HG02642 (cell line): ENCODE measurements around the gene SAMD5.

ENCODE experiments used
- ATAC-seq: cut with Tn5 transposase; IDR thresholded peaks from one replicate; pipeline ENCODE4 v1.9.1; 2021; ENCODE audit warnings: mild to moderate bottlenecking; ENCODE audit not compliant: unreplicated experiment, poor library complexity

Gene SAMD5

DNA sequence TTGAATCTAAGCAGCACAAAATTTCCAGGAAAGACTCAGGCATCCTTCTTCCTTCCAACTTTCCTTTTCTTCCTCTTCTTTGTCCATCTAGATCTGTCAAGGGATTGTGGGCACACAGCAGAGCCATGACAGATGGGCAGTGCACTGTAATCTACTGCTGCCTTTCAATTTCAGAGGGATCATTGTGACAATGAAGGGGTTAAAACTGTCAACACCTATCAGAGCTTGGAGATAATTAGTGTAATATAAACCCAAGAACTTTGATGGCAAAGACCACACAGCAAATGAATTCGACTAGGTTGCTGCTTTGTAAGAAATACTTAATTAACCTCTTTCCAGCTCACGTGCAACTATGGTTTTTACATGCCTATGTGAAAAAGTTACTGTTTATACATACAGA is 55.0 kb downstream of the SAMD5 start:
- no peak for ATAC-seq

- ATAC-seq: no peak
Measured at GRCh38 chr6:147564556-147564955, 56.1 kb downstream of the SAMD5 start.

DNA sequence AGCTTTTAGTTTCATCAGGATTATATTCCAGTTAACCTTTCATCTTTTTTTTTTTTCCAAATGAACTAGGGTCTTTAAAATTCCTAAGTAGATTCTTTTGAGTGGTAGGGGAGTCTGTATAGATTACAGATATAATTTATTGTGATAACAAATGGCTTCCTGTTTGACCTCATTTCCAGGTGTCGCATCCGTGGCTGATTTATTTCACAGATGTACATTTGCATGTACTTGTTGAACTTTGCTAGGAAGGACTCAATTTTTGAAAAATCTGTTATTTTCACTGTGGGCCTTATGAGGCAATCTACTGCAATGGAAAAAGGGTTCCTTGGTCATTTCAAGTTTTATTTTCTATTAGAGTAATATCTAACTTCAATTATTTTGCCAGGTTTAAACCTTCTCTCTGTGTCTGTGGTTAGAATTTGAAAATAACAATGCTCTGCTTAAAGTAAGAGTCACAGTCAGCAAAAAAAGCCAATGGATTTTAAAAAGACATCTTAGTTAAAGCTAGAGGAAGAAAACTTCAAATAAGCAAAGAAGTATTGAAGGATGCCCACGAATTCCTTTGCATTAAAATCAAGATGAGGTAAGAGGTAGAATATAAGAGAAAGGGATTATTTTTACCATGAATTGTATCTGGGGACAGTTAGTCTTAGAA is 57.9 kb downstream of the SAMD5 start:
- ATAC-seq: no peak

GRCh38 chr6:147567141-147567805 is 58.8 kb downstream of the SAMD5 start:
- ATAC-seq: no peak

DNA sequence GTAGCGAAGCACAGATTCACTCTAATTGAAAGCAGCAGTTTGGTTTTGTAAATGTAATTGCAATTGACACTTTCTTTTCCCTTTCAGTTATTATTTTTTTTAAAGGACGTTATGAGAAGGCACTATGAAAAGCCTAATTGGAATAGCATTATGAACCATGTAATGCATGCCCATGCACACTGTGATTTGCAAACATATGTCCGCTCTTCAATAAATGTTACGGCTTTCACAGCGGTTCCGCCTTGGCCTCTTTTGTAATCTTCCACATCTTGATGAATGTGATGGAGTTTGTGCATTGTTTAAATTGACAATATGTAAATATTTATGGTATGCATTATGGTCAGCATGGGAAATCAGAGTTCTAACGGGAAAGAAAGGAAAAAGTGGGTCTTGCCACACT is 61.3 kb downstream of the SAMD5 start:
- ATAC-seq: no peak

GRCh38 chr6:147570681-147571080 is 62.2 kb downstream of the SAMD5 start:
- ATAC-seq: no peak

DNA sequence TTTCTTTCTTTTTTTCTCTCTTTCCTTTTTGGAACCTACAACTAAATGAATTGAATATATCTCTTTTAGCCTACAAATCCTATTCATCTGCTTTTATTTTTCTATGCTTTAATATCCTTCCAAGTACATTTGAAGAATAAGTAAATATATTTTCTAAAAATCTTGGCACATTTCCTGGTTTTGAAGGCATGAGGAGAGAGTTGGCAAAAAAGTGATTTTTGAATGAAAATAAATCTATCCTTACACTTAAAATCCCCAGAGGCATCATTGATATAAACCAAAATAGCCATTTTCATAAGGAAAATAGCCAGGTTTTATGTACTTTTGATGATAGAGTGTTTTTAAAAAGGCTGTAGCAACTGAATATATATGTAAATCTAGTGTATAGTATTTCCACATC is 69.0 kb downstream of the SAMD5 start:
- ATAC-seq: no peak

GRCh38 chr6:147578159-147578558 is 69.7 kb downstream of the SAMD5 start:
- no peak for ATAC-seq

- ATAC-seq: no peak
Measured at GRCh38 chr6:147578883-147579282, 70.4 kb downstream of the SAMD5 start.

GRCh38 chr6:147579667-147580066 is 71.2 kb downstream of the SAMD5 start:
- ATAC-seq: no peak

DNA sequence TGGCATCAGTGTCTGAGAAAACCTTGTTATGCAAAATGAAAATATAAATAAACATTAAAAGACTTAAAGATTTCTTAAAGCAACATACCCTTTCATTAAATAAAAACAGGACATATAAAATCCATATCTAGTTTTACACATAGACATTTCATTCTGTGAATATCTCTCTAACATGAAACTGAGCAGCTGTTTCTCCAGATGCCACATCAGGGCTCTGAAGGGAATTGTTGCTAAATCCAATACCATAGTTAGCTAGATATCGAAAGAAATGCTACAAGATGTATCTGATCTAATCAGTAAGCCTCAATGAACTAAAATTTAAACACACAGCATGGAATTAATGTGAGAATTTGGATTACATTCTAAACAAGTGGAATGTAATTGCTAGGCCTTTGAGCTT is 74.5 kb downstream of the SAMD5 start:
- ATAC-seq: no peak

GRCh38 chr6:147585256-147585655 is 76.8 kb downstream of the SAMD5 start:
- ATAC-seq: no peak

DNA sequence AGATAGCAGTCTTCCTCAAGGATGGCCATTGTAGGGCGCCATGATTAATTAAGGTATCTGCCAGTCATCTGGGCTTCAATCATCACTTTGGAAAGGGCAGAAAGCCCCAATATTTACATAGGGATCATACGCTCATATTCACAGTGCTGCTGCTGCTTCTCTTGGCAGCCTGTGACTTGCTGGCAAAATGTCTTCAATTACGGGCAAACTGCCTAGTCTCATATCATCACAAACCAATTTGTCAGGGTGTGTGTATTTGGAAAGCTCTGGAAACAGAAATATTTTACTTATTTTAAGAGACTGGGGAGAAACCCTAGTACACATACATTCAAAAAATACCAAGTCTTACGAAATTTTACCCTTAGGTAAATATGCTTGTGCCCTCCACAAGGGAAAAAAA is 77.6 kb downstream of the SAMD5 start:
- no peak for ATAC-seq

DNA sequence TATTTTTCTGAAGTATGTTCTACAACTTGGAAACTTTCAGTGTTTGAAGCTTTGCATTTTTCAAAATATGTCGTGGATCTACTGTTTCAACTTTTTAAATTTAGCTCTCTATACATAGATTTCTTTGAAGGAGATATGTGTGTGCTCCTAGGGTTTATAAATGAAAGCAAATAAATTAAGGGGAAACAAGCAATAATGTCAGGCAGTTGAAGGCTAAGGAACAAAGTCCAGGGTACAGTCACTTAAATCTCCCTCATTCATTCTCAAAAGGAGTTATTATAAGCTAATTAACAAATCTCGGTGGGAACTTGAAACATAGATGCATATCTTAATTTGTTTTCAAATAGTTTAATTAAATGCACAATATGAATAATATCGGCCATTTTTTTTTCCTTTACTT is 79.4 kb downstream of the SAMD5 start:
- no peak for ATAC-seq

GRCh38 chr6:147588469-147588868 is 80.0 kb downstream of the SAMD5 start:
- ATAC-seq: no peak

- ATAC-seq: no peak
Measured at GRCh38 chr6:147589739-147590250, 81.3 kb downstream of the SAMD5 start.

GRCh38 chr6:147595961-147596360 is 87.5 kb downstream of the SAMD5 start:
- ATAC-seq: no peak

DNA sequence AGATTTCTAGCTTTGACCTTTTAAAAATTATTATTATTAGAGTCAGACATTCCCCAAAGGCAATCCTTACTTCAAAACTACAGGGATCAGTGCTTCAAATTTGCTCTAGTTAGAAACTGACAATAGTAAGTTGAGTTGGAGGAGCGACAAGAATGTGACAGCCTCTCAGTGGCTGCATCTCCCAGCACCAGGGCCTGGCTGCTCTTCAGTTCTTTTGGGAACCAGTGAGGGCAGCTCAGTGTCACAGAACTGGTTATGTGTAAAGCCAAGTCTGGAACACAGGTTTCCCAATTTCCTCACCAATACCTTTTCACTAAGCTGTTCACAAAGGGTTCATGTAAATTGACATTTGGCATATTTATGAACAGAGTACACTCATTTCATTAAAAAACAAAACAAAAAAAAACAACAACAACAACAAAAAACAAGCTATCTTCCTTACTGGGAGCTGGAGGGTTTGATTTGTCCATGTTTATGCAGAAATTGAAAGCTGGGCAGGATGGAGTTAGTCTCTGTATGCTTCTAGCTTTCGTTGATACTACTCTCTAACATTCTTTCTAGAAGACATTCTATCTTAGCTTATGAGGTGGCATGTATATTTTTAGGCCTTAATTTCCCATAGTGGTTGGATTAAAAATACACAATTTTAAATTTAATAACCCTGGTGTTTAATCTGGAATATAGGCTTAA is 95.0 kb downstream of the SAMD5 start:
- ATAC-seq: no peak

- ATAC-seq: no peak
Measured at GRCh38 chr6:147604373-147604772, 95.9 kb downstream of the SAMD5 start.

- no peak for ATAC-seq
Measured at GRCh38 chr6:147611992-147612391, 103.5 kb downstream of the SAMD5 start.

GRCh38 chr6:147614501-147614900 is 106.0 kb downstream of the SAMD5 start:
- no peak for ATAC-seq
